ENCODE measurements around the gene CCDC190. TPM values are rescaled to one million over a fixed set of nuclear protein-coding genes. Genes with fewer than 3 reads are reported as not detected.
"Not testable (repeated sequence)": the region's sequence is repeated elsewhere in the genome, so short reads cannot be mapped to it uniquely, and the experiment has no call there.

Gene CCDC190
- total and polyA plus RNA-seq, 2 of the 8 experiments (the other 6 are each of a cell fraction or from before 2014, with no cell fraction given), result not detected

DNA sequence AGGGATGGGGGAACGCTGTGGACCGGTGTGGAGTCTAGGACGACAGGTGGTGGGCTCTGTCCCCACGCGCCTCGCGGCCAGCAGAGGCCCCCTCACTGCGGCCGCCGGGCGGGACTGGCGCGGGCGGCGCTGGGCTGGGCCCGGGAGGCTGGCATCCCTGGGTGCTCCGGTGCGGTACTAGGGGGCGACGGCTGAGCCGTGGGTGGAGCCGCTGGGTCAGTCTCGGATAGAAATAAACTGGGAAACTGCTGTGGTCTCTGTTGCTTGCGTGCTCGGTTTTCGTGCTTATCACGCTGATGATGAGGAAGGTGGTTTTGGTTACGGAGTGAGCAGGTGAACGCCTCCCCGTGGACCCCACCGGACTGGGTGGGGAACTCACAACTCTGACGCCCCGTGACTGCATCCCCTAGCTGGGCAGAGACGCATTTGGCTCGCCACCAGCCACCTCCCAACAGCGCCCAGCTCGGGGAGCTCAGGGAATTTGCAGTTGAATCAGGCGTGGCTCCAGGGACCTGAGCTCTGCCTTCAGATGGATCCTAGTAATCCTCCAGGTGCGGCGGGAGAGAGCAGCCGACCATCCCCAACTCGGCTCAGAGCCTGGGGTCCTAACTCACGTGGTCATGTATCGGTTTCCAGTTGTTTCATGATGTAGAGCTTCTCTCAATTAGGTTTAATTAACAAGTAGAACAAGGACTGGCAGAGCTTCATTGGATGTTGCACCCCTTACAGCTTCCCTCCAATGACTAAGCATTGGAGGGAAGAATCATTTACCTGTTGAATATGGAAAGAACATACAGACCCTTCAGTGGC, 38.4 kb downstream of the CCDC190 start (continued):
- TF ChIP-seq SAP30 (IDR thresholded peaks at IDR 0.05; ENCODE audit: insufficient read depth, insufficient replicate concordance, low read length) (peak; percentile 40), PHF8 (conservative IDR thresholded peaks at IDR 0.05; ENCODE audit: low read depth, low read length) (0 out of 2 replicates have a peak, but pooled peaks have one; percentile 38), TAF7 (optimal IDR thresholded peaks at IDR 0.05; ENCODE audit: borderline replicate concordance, low read depth, low read length) (peak; percentile 69), TBP (IDR thresholded peaks at IDR 0.05; ENCODE audit: low read depth, low read length) (peak; percentile 60), EZH2 (IDR thresholded peaks at IDR 0.05; ENCODE audit: low read depth, low read length, severe bottlenecking) (peak; percentile 45), POLR2A (IDR thresholded peaks at IDR 0.05; ENCODE audit: control extremely low read depth in 1 of 2, low read depth in 2 of 2, low read length in 2 of 2) (peak in 1 of 2 experiments; percentile 78; a peak in 2 of 3 replicates), NANOG (IDR thresholded peaks at IDR 0.05; ENCODE audit: insufficient read depth, low read depth, low read length, poor library complexity, severe bottlenecking) (no peak), HDAC6 (IDR thresholded peaks at IDR 0.05; ENCODE audit: low read depth, low read length) (no peak), CHD2 (IDR thresholded peaks at IDR 0.05; ENCODE audit: low read length) (0 out of 2 replicates have a peak, but pooled peaks have one; percentile 33)

DNA sequence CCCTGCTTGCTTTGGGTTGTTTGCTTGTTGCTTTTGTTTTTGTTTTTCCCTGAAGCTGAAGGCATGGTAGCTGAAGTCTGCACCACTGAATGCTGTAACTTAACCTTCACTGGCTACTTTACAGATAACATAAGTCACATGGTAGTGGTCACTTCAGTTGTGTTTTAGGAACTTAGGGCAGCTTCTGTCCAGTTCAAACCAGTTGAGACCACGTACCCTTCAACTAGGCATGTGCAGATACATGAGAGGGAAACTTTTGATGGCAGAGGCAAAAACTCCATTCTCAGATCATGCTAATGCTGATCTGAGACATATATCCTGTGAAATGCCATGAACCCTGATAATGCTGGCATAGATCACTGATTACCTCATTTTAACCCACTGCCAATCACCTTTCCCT, 42.3 kb downstream of the CCDC190 start:
- H3K4me2 ChIP-seq (ENCODE audit: insufficient read depth in 1 of 2, low read depth in 2 of 2, low read length in 2 of 2); H3K4me3 ChIP-seq (ENCODE audit: extremely low read depth in 1 of 4, insufficient read depth in 2 of 4, low read depth in 3 of 4, low read length in 4 of 4); H3K23me2 ChIP-seq (ENCODE audit: low read depth, low read length); H4K20me1 ChIP-seq (replicated peaks in 1 of 2; ENCODE audit: control insufficient read depth in 1 of 2, insufficient read depth in 2 of 2, low read length in 2 of 2); H4K91ac ChIP-seq (replicated peaks; ENCODE audit: insufficient read length, low read length); H3K9me3 ChIP-seq (ENCODE audit: insufficient read depth in 2 of 2, low read depth in 1 of 2, low read length in 1 of 2); H3K4me1 ChIP-seq (replicated peaks in 1 of 4; ENCODE audit: control insufficient read depth in 3 of 4, insufficient read depth in 4 of 4, low read length in 3 of 4); H4K5ac ChIP-seq (ENCODE audit: insufficient read length, low read depth, low read length); H2BK12ac ChIP-seq (ENCODE audit: low read depth, low read length); H3K18ac ChIP-seq (ENCODE audit: extremely low read depth, low read length); H3K79me2 ChIP-seq (ENCODE audit: control insufficient read depth in 1 of 2, insufficient read depth in 2 of 2, low read length in 2 of 2); H3K14ac ChIP-seq (ENCODE audit: insufficient read length); H2BK120ac ChIP-seq (replicated peaks; ENCODE audit: low read depth, low read length); H2BK5ac ChIP-seq (ENCODE audit: low read depth, low read length); DNase-seq (ENCODE audit: low read depth in 1 of 2, low spot score in 2 of 2); H3K4ac ChIP-seq (replicated peaks; ENCODE audit: insufficient read length, low read depth, low read length); H3K9ac ChIP-seq (replicated peaks in 1 of 4; ENCODE audit: extremely low read depth in 1 of 4, low read depth in 3 of 4, low read length in 3 of 4); H2BK20ac ChIP-seq (ENCODE audit: low read length); H3K79me1 ChIP-seq (ENCODE audit: low read depth, low read length); FAIRE-seq; H4K8ac ChIP-seq (ENCODE audit: extremely low read depth, insufficient read depth, low read length); H3K36me3 ChIP-seq (ENCODE audit: control insufficient read depth in 2 of 4, insufficient read depth in 4 of 4, low read length in 3 of 4); H2BK15ac ChIP-seq (ENCODE audit: low read length); H2AK5ac ChIP-seq (ENCODE audit: low read depth, low read length); H3K23ac ChIP-seq (ENCODE audit: insufficient read length); H3K56ac ChIP-seq (replicated peaks; ENCODE audit: insufficient read length, low read depth, low read length); H3K27me3 ChIP-seq (replicated peaks in 1 of 4; ENCODE audit: control insufficient read depth in 3 of 4, extremely low read depth in 1 of 4, insufficient read depth in 3 of 4, low read length in 3 of 4); POLR2A ChIA-PET (ENCODE audit: partially characterized antibody); H2AFZ ChIP-seq (ENCODE audit: low read length); H3K27ac ChIP-seq (ENCODE audit: low read depth, low read length): not testable (repeated sequence)
- WGBS, 2 experiments (ENCODE audit: extremely low coverage in 1 of 2, insufficient coverage in 1 of 2, insufficient read length in 1 of 2, insufficient replicate concordance in 2 of 2, low coverage in 1 of 2, low lambda C conversion rate in 2 of 2, missing lambda C conversion rate in 1 of 2), result 100% methylated on average over 1 of the region's 1 CpG; no CpG with 5 or more reads in 1 of the 2 experiments
- CTCF ChIA-PET (ENCODE audit: partially characterized antibody), result interaction anchor here (1.0 kb wide), 1 partner anchor 205 kb away, joined by 3 read pairs; no protein-coding TSS in a partner anchor
